UCSD-AML1 (cell line): Measurements from ENCODE around the gene IFNGR2.
A peak's percentile ranks its signal among the peaks of the same experiment; 100 is the strongest.
"Not testable (repeated sequence)": the region's sequence is repeated elsewhere in the genome, so short reads cannot be mapped to it uniquely, and the experiment has no call there.

Experiments
- DNase-seq: peaks from one replicate; lab custom pipeline; 2025; ENCODE audit not compliant: unreplicated experiment; lab: John Stamatoyannopoulos, UW

The IFNGR2 gene

DNA sequence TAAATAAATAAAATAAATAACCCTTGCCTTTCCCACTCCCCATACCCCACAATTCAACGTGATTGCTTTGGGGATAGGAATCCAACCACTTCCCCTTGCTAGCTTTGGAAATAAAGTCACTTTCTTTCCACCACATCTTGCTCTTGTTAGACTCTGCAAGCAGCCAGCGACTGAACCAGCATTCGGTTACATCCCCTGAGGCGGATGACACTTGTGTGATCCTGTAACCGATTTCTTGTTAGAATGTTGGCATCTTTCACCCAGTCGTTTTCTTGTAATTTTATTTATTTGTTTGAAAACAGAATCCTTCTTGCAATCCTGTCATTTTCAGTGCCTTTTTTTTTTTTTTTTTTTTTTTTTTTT lies 1.6 kb upstream of the IFNGR2 start:
- DNase-seq: no peak

DNA sequence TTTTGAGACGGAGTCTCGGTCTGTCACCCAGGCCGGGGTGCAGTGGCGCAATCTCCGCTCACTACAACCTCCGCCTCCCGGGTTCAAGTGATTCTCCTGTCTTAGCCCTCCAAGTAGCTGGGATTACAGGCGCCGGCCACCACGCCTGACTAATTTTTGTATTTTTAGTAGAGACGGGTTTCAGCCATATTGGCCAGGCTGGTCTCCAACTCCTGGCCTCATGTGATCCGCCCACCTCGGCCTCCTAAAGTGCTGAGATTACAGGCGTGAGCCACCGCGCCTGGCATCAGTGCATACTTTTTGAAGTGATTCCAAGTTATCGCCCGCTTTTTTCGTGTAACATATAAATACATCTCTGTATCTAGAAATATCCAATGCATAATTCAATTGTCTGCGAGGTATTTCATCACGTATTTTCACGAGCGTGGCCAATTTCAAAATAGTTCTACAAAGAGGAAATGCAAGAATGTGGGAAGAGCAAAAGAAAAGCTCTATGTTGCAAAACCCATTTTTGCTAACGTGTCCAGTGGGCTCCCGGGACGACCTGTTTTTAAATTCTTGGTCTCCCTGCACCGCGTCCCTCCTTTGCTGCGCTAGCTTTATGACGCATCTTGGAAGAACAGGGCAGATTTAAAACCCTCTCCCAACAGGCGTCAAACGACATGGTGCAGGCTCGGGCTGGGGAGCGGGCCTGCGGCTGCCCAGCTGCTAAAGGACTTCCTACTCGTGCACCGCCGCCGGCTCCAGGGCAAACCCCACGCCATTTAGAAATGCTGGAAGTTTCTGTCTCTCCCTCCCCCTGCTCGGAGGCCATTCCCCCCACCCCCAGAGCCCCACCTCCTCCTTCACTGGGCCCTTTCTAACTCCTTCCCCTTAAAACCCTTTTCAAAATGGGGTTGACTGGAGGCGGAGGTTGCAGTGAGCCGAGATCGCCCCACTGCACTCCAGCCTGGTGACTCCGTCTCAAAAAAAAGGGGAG lies 923 bp upstream of the IFNGR2 start:
- DNase-seq: peak; percentile 30

DNA sequence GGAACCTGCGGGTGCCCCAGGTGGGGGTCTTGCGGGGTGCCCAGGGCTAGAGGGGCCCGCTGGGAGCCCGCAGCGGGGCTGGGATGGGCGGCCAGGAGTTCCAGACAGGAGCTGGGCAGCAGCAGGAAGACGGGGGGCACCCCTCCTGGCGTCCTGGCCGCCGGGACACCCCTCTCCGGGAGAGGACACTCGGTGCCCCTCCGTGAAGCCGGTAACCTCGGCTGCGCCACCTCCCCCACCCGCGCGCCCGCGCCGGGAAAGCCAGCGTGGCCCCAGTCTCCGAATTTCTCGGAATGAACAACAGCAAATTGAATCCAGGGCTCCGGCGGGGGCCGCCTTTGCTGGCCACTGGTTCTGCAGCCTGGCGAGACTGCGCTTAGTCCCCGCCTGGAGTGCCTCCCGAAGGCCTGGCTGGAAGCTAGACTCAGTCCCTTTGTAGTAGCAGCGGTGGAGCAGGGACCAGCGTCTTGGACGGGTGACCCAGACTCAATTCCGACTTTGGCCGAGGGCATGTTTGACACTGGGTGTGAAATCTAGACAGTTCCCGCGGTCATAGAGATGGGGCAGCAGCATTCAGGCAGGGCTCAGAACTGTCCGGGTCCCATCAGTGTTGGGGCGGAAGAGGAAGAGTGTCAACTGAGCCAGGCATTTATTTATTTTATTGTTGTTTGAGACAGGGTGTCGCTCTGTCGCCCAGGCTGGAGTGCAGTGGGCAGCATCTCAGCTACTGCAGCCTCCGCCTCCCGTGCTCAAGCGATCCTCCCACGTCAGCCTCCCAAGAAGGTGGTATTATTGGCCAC lies 773 bp downstream of the IFNGR2 start:
- DNase-seq: peak; percentile 50

DNA sequence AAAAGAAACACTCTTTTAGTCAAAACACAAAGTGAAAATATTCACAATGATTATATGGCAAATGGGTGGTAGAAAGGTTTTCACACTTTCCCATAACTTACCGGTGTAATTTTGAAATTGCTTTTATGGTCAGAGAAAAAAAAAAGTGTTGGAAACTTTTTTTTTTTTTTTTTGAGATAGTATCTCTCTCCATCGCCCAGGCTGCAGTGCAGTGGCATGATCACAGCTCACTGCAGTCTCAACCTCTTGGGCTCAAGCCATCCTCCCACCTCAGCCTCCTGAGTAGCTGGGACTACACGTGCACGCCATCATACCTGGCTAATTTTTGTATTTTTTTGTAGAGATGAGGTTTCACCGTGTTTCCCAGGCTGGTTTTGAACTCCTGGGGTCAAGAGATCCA lies 3.3 kb downstream of the IFNGR2 start:
- no peak for DNase-seq

DNA sequence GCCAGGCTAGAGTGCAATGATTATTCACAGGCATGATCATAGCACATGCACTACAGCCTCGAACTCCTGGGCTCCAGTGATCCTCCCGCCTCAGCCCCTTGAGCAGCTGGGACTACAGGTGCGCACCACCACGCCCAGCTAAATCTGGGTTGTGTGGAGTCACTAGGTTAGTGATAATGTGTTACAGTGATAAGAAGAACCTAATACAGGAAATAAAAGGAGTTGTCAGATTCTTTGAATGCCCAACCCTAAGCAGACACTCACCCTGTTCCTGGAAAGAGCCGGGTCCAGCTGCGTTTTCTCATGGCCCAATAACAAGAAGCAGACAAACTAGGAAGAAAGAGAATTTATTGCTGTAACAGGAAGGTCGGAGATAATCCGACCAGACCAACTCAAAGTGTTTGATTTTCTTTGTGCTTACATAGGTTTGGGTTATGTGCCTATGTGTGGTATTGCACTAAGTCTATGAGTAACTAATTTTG lies 8.8 kb downstream of the IFNGR2 start:
- DNase-seq: no peak

DNA sequence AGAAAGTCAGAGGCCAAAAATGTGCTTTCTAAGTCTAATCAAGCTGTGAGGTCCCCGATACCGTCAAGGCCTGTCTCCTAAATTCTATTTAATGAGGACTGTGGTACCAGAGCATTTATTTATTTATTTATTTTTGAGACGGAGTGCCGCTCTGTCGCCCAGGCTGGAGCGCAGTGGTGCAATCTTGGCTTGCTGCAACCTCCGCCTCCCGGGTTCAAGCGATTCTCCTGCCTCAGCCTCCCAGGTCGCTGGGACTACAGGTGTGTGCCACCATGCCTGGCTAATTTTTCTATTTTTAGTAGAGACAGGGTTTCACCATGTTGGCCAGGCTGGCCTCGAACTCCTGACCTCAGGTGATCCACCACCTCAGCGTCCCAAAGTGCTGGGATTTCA lies 9.2 kb downstream of the IFNGR2 start:
- not testable (repeated sequence) for DNase-seq

DNA sequence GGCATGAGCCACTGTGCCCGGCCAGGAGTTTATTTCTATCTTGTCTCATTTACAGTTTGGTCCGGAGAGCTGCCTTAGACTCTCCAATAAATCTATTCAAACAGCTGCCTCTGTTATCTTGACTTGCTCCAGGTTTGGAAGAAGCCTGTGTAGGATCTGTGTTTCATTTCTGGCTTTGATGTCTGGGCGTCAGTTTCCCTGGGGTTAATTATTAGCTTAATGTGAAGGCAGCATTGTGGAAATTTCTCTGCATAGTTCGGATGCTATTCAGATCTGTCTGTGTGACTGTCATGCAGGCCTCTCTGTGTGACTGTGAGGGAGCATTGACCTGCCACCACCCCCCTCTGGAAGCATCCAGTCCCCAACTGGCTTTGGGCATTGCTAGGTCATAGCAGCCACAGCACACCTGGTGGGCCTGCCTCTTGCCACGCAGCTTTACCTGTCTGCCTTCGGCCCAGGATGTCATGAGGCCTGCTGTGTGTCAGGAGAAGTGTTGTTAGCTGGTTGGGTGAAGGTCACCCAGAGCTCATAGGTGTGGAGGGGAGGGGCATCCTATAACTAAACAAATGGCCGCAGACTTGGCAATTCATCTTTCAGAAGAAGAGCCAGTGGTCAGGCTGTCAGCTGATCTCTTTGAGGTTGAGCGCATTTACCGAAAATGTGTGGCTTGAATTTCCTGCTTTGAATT lies 9.8 kb downstream of the IFNGR2 start:
- no peak for DNase-seq

DNA sequence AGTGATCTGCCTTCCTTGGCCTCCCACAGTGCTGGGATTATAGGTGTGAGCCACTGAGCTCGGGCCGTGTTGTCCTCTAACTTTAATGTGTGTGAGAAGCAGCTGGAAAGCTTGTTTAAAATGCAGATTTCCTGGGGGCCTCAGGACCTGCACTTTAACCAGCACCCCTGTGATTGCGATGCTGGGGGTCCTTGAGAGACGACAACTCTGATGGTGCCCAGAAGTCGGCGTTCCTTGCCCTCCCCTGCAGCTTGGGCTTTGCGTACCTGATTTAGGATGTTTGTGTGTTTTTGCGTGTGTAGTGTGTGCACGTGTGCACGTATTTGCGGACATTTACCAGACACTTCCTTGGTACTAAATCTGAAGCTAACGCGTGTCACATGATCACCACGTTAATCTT lies 10.9 kb downstream of the IFNGR2 start:
- DNase-seq: no peak

DNA sequence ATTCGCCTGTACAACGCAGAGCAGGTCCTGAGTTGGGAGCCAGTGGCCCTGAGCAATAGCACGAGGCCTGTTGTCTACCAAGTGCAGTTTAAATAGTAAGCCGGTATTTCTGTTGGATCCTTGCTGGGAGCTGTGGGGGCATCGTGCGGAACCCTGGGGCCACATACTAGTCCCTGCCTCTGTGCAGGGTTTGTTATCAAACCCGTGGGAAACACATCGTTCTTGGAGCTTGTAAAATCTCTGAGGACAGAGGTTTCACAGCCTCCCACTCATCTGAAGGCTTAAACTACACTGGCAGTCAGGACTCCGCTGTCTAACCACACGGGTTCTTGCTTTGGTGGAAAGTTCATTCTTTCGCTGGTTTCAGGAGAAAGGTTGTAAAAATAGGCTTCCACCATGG lies 11.7 kb downstream of the IFNGR2 start:
- no peak for DNase-seq

DNA sequence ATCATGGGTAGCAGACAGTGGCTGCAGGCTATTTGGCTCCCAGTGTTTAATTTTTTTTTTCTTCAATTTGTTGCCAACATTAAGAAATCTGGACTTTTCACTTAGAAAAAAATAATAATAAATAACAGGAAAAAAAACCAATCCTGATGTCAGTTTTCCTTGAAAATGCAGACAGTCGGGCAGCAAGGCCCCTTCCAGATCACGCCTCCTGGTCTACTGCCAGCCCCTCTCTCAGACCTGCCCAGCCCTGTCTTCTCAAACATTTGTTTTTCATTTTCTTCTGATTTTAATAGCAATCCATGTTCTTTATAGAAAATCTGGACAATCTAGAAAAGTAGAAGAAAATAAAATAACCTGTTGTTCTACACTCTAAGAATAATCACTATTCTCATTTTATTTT lies 15.5 kb downstream of the IFNGR2 start:
- DNase-seq: no peak

DNA sequence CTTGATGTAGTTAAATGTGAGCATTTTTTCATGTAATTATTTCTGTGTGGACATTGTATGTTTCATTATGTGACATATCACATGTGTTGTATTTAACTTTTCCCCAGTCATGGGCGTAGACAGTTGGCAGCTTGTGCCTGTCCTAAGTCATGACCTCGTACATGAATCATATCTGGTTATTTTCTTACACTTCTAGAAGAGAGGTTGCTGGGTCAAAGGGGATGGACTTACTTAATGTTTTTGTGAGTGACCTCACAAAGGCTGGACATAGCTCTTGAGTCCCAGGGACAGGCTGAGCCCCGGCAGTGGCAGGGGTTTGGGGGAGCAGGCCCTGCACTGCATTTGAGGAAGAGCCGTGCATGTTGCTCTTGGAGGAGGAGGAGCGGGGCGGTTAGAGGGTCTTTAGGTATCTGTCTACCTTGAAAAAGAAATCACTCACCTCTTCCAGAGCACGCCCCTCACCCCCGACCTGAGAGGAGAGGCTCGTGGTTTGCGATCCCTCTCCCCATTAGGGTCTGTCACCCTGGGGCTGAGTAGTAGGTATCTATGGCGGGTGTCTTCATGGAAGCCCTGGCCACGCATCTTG lies 16.4 kb downstream of the IFNGR2 start:
- DNase-seq: no peak

DNA sequence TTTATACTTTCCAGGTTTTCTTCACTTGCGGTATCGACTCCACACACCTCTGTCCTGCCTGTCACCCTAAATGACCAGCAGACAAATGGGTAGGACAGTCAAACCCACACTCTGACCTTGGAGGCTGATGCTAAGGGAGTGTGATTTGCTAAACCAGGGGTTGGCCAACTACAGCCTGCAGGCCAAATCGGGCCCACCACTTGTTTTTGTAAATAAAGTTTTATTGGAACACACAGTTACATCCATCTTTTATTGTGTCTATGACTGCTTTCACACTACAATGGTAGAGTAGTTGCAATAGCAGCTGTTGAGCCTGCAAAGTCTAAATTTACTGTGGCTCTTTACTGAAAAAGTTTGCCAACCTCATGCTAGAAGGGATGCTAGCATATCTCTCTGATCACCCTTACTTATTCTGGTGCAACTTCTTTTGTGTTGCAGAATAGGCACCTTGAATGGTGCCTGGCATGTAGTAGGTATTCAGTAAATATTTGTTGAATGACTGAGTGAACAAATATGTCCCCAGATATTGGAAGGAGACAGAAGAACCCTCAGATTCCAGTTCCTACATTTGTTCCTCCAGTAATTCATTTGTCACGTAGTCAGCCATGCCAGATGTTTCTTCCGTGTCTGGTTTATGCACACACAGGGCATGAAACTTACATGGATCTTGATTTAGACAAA lies 18.6 kb downstream of the IFNGR2 start:
- DNase-seq: no peak

DNA sequence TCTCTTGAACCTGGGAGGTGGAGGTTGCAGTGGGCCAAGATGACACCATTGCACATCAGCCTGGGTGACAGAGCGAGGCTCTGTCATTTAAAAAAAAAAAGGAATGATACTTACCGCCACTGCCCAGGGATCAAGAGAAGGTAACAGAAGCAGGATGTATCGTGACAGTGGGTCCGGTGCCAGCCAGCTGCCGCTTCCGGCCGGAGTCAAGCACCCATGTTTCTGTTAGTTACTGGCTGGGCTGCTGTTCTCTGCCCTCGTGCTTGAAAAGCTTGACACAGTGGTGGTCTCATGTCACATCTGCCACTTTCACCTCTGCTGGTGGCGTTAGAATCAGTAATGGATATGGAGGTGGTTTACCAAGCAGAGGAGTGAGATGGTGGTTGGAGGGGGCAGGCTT lies 21.0 kb downstream of the IFNGR2 start:
- DNase-seq: no peak

DNA sequence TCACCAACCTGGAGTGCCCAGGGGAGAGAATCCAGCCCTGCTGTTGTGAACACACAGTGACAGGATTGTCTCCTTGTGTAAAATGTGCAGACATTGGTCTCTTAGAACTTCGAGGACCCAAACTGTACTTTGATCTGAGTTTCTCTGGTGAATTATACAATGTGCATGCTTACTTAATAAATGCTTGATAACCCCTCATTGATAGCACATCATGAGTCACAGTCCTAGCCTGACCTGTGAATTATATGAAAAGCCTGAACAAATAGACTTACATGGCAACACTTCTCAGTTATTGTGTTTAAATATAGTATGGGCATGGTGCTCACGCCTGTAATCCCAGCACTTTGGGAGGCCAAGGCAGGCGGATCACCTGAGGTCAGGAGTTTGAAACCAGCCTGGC lies 22.6 kb downstream of the IFNGR2 start:
- DNase-seq: no peak

DNA sequence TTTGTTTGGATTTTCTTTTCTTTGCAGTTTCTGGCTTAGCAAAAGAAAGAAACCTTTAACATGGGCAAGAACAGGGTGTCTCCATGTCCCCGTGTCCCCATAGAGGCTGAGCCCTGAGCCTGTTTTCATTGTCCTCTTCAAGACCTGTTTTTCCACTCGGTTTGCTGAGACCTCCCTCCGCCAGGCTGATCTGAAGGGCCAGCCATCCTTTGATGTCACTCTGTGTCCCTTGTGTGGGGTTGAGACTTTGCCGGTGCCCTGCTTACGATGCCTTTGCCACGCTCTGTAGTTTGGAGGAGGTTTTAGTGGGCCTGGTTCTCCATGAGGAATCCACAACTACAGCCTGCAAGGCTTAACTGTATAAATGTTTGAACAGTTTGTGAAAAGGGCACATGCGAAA lies 23.8 kb downstream of the IFNGR2 start:
- no peak for DNase-seq

DNA sequence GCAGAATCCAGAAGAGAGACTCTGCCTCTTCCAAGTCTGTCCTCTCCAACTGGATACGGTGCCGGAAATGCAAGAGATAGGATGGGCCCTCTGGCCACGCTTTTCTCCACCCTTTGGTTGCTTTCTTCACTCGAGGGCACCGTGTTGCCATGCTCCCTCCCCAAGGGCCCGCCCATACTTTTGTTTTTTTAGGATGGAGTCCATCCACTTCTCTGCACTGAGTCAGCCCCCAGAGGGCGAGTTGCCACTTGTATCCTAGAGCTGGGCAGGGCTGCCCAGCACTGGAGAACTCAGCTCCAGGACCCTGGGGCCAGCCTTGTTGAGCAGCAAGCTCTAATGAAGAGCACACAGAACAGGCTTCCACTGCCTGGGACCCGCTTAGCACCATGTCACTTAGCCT lies 25.5 kb downstream of the IFNGR2 start:
- no peak for DNase-seq

DNA sequence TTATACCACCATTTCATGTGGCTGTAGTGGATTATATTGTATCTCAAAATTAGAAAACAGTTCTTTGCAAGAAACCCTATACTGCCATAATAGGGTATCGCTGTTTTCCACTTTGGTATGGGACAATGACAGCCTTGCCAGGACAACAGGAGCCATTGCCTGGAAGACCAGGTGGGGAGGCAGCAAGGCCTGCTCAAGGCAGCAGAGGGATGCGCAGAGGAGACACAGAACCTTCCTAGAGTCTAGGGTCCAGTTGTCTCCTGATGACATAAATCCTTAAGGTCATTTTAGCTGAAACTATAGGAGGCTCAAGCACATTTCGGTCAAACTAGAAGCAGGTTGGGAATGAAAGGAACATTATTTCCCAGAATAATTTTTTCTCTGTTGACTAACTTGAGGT lies 27.6 kb downstream of the IFNGR2 start:
- DNase-seq: no peak

DNA sequence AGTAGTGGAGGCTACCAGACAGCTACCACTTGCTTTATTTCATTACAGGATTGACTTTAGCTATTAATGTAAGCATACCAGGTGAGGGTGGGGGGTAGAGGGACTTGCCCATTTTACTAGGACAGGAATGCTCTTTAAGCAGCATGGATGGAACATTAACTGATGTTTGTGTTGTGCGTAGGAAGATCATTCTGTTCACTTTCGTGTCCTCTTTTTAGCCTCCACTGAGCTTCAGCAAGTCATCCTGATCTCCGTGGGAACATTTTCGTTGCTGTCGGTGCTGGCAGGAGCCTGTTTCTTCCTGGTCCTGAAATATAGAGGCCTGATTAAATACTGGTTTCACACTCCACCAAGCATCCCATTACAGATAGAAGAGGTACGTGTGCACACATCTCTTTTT lies 29.3 kb downstream of the IFNGR2 start:
- no peak for DNase-seq

DNA sequence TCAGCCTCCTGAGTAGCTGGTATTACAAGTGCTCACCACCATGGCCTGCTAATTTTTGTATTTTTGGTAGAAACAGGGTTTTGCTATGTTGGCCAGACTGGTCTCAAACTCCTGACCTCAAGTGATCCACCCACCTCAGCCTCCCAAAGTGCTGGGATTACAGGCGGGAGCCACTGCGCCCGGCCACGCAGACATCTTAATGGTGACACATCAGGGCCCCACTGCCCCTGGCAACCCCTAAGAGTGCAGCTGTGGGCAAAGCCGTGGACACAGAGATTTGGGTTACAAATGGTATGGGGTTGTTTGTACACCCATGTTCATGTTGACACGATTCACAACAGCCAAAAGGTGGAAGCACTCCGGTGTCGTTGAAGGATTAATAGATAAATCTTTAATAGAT lies 29.8 kb downstream of the IFNGR2 start:
- DNase-seq: no peak

DNA sequence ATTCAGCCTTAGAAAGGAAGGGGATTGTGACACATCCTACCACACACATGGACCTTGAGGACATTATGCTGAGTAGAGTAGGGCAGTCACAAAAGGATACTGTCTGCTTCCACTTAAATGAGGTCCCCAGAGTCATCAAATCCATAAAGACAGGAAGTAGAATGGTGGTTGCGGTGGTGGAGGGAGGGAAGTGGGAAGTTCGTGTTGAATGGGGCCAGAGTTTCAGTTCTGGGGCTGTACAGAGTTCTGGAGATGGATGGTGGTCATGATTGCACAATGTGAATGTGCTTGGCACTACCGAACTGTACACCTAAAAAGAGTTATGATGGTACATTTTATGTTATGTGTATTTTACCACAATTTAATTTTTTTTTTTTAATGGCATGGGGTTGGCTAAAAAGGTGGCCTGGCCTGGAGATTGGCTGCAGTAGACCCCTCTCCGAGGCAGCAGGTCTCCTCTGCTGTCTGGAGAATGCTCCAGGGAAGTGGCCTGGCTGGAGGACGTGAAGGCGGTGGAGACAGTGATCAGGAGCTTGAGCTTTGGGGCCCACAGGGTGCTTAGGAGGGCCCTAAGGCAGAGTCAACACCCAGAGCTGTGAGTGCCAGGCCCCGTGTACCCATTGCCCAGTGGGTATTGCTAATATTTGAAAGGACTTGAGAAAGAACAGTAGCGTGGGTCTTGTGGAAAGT lies 30.4 kb downstream of the IFNGR2 start:
- peak; percentile 26 for DNase-seq
